Naive thymus-derived CD8-positive, alpha-beta T cell (primary cell): ENCODE measurements around the gene MEPCE. TPM values are rescaled to one million over a fixed set of nuclear protein-coding genes. Genes with fewer than 3 reads are reported as not detected.

Experiments
- ATAC-seq, 2 donors: fragments of 150-1000 bp; cut with Tn5 transposase in 1 of 2; sonication (Bioruptor Pico), chemical (Tn5 transposase) in 1 of 2; 1 replicate in 1 of 2; 2 replicates in 1 of 2; pipeline ENCODE4 v1.10.0; 2021; ENCODE audit warnings: mild to moderate bottlenecking in 2 of 2, moderate library complexity in 2 of 2
- POLR2A ChIA-PET: fragments of 350-600 bp; sonication (Branson Sonifier 250); formaldehyde crosslinking; loops from one replicate; lab custom pipeline; 2021; ENCODE audit warnings: antibody characterized with exemption; lab: Charles Lee
- DNase-seq, 10 donors: peaks; one replicate each; pipeline versions ENCODE4 v3.0.0 to v3.0.0-alpha.2; 2020 to 2022
- H3K27ac Mint-ChIP-seq, 10 donors: one replicate each; pipeline ENCODE4 v1.8.0; 2020 to 2022; ENCODE audit warnings: mild to moderate bottlenecking in 10 of 10, mixed read lengths in 10 of 10, moderate library complexity in 4 of 10, inconsistent platforms in 1 of 10
- H3K27me3 Mint-ChIP-seq, 5 donors: one replicate each; pipeline ENCODE4 v1.8.0; 2021 to 2022; ENCODE audit warnings: mixed read lengths in 5 of 5
- H3K36me3 Mint-ChIP-seq, 3 donors: one replicate each; pipeline ENCODE4 v1.8.0; 2020 to 2022; ENCODE audit warnings: mixed read lengths in 3 of 3, mild to moderate bottlenecking in 2 of 3, inconsistent platforms in 1 of 3
- H3K4me1 Mint-ChIP-seq, 4 donors: one replicate each; pipeline ENCODE4 v1.8.0; 2021 to 2022; ENCODE audit warnings: mixed read lengths in 4 of 4
- H3K4me3 Mint-ChIP-seq, 10 donors: one replicate each; pipeline ENCODE4 v1.8.0; 2020 to 2022; ENCODE audit warnings: mild to moderate bottlenecking in 10 of 10, mixed read lengths in 10 of 10, moderate library complexity in 6 of 10, inconsistent platforms in 1 of 10
- H3K9me3 Mint-ChIP-seq, 9 donors: one replicate each; pipeline ENCODE4 v1.8.0; 2020 to 2022; ENCODE audit warnings: mixed read lengths in 9 of 9, mild to moderate bottlenecking in 3 of 9, inconsistent platforms in 1 of 9, moderate library complexity in 1 of 9
- polyA plus RNA-seq, 3 donors: library from polyadenylated mRNA; unstranded; fragments of 300-500 nt; fragmentation: Illumina TruSeq; gene quantifications; one replicate each; pipeline ENCODE4 v1.2.3, GENCODE V29; 2021
- total RNA-seq, 8 experiments: library from RNA in 2 of 8; stranded (reverse) in 2 of 8; gene quantifications; one replicate each; pipeline ENCODE4 v1.2.3 and lab custom pipeline; 2021 to 2026

MEPCE gene
- total and polyA plus RNA-seq, 5 experiments from 2014 or later, result 9.7 to 66.8 (median 15.8) TPM

DNA sequence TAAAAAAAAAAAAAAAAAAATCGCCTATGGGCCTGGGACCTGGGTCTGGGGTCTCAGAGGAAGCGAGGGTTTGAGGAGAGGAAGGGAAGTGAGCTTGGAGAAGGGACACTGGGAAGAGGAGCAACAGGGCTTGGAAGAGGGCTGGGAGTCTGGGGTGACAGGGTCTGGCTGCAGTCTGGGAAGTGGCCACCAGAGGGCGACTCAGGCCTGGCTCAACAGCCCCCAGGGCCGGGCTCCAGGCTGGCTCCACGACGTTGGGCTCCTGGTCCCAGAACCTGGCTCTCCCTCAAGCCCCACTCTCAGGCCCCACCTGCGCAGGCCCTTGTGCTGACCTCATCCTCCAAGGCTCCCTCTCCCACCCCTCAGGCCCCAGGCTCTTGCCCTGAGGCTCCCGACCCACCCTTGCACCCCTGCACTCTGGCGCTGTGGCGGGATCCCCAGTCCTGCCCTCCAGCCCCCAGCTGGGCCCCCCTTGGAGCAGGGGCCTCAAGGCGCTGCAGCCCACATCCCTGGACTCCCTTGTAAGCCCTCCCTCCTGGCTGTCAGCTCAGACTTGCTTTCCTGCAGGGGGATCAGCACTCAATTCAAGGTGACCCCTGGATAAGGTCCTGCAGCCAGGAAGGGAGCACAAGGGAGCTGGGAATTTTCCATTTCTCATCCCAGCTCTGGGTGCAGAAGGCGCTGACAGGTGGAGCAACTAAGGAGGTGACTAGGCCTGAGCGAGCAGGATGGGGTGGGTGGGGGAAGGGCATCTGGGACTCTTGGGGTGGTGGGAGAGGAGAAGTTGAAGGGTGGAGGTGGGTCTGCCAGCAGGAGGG lies 39.8 kb downstream of the MEPCE start:
- peak; percentile 90 to 93 for ATAC-seq
- Mint-ChIP-seq H3K9me3 (no peaks in the 10 kb centered on the region), H3K4me1 (peaks cover 15 to 46% (median 36%) of the 10 kb centered on the region in 4 donors), H3K27ac (peak overlapping the region in 9 of 10 donors; percentile 25 to 91 (median 67)), H3K27me3 (no peaks in the 10 kb centered on the region), H3K36me3 (peaks cover 0 to 70% (median 0%) of the 10 kb centered on the region in 3 donors), H3K4me3 (peak overlapping the region in 1 of 10 donors; percentile 15)
- POLR2A ChIA-PET, result interaction anchor here (0.5 to 3.6 kb wide), 13 partner anchors 9 to 350 kb away, joined by 3 to 20 read pairs (median 4); partner anchors contain the start of genes CNPY4, FBXO24, LRCH4 and NYAP1
- peak; percentile 64 to 88 (median 80) for DNase-seq

DNA sequence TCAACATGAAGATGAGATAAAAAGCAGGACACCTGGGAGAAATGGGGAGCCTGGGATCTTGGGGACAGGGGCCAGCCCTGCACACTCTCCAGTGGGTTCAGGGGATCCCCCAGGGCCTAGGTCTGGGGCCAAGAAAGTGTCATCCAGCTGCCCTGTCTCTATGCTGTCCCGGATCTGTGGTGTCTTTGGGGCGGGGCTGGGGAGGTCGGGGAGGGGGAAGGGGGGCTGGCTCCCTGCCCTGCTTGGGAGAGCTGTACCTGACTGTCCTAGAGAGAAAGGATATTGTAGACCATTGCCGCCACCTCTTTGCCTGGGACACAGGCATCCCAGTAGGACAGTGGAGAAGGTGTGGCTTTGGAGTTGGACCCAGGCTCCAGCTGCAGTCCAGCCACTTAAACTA lies 41.4 kb downstream of the MEPCE start:
- no peak for ATAC-seq
- H3K27ac Mint-ChIP-seq, result peak overlapping the region in 7 of 10 donors; percentile 44 to 81 (median 68)
- no peaks in the 10 kb centered on the region for H3K27me3 Mint-ChIP-seq
- POLR2A ChIA-PET, result interaction anchor here (0.7 to 1.3 kb wide), 4 partner anchors 9 to 115 kb away, joined by 3 to 6 read pairs (median 3); partner anchors contain the start of genes FBXO24 and TSC22D4
- no peak overlapping the region for H3K4me3 Mint-ChIP-seq
- H3K36me3 Mint-ChIP-seq, result peaks cover 0 to 72% (median 0%) of the 10 kb centered on the region in 3 donors
- H3K9me3 Mint-ChIP-seq, result no peaks in the 10 kb centered on the region
- no peak for DNase-seq
- H3K4me1 Mint-ChIP-seq, result peaks cover 21 to 57% (median 51%) of the 10 kb centered on the region in 4 donors

DNA sequence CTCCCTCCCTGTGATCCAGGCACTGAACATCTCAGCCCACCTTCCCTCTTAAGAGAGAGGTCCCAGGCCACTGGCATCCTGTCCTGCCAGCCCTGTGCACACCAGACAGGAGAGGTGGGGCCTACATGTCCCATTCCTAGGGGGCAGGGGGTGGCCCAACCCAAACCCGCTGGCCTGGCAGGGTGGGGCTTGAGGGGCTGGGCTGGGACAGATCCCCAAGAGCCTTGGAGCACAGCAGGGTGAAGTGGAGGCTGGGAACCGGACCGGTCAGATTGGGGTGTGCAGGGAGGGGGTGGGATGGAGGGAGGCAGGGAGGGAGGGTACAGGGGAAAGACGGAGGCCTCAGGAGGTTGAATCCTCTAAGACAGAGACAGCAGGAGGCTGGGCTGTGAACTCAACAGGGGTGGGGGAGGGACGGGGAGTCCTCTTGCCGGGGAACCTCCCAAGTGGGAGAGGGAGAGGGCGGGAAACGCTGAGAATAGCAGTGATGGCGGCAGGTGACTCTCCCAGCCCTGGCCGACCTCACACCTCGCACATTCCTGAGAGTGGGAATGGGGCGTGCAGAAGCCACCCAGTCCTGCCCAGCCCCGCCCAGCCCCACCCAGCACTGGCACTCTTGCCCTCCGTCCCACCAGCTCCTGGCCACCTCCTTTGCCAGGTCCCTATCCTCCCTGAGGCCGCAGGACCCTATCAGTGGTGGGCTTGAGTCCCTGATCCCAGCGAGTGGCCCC lies 42.7 kb downstream of the MEPCE start:
- ATAC-seq, result no peak
- H3K4me3 Mint-ChIP-seq, result peak overlapping the region in 3 of 10 donors; percentile 22 to 60 (median 44)
- no peak for DNase-seq
- no peaks in the 10 kb centered on the region for H3K9me3 Mint-ChIP-seq
- POLR2A ChIA-PET, result interaction anchor here (1.3 kb wide), 1 partner anchor 7 kb away, joined by 6 read pairs; the partner anchor contains the start of gene TSC22D4
- peaks cover 20 to 65% (median 58%) of the 10 kb centered on the region in 4 donors for H3K4me1 Mint-ChIP-seq
- no peaks in the 10 kb centered on the region for H3K27me3 Mint-ChIP-seq
- peak overlapping the region in 9 of 10 donors; percentile 15 to 92 (median 84) for H3K27ac Mint-ChIP-seq
- H3K36me3 Mint-ChIP-seq, result peaks cover 0 to 72% (median 0%) of the 10 kb centered on the region in 3 donors

DNA sequence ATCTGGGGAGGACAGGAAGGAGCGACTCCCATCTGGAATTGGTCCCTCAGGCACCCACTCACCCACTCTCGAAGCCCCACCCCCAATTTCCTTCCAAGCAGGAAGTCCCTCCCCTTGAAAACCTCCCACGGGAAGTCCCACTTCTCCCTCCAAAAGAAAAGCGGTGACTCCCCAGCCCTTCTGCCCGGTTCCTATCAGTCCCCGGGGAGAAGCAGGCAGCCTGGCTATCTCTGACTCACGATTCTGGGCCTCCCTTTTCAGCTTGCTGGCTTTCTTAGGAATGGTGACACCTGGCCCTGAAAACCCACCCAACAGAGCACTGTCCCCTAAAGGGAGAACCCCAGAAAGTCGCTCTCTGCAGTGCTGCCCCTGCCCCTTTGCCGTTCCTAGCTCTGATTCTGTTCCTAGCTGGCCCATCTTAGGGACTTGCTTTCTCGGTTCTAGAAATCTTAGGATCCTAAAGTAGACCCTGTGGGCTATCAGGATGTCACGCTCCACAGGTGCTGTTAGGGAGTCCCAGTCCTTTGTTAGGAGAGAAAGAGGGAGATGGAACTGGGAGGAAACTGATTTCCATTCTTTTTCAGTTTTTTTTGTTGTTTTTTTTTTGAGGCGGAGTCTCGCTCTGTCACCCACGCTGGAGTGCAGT lies 43.3 kb downstream of the MEPCE start:
- Mint-ChIP-seq H3K4me3 (peak overlapping the region in 9 of 10 donors; percentile 4 to 91 (median 44)), H3K27ac (peak overlapping the region; percentile 75 to 93 (median 85)), H3K9me3 (no peaks in the 10 kb centered on the region), H3K4me1 (peaks cover 20 to 65% (median 58%) of the 10 kb centered on the region in 4 donors), H3K27me3 (no peaks in the 10 kb centered on the region), H3K36me3 (peaks cover 0 to 66% (median 0%) of the 10 kb centered on the region in 3 donors)
- POLR2A ChIA-PET, result no interaction called here
- ATAC-seq, result no peak
- DNase-seq, result peak in 1 of 10 donors; percentile 19

DNA sequence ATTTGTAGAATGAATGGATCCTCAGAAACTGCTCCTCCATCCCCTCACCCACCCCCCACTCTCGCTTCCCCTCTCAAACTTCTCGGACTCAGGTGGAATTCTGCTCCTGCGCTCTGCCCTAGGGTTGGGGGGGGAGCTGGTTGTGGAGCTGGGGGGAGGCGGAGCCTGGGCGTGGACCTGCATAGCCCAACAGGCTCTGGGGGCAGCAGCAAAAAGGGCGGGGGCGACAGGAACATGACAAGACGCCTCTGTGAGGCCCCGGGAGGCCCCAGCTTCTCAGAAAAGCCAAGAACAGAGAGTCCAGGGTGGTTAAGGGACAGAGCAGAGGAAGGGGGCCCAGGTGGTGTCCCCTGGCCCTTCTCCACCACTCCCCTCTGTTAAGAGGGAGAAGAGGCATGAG lies 45.9 kb downstream of the MEPCE start:
- peaks cover 20 to 58% (median 56%) of the 10 kb centered on the region in 4 donors for H3K4me1 Mint-ChIP-seq
- H3K27me3 Mint-ChIP-seq, result no peaks in the 10 kb centered on the region
- no peak for ATAC-seq
- POLR2A ChIA-PET, result interaction anchor here (0.5 to 5.9 kb wide), 8 partner anchors 22 to 203 kb away, joined by 3 to 60 read pairs (median 4); partner anchors contain the start of genes FBXO24, LRCH4, MEPCE and PPP1R35
- H3K27ac Mint-ChIP-seq, result peak overlapping the region; percentile 86 to 94 (median 92)
- peaks cover 0 to 55% (median 0%) of the 10 kb centered on the region in 3 donors for H3K36me3 Mint-ChIP-seq
- peaks cover 0 to 2% (median 0%) of the 10 kb centered on the region in 9 donors for H3K9me3 Mint-ChIP-seq
- DNase-seq, result peak in 1 of 10 donors; percentile 29
- peak overlapping the region; percentile 84 to 100 (median 92) for H3K4me3 Mint-ChIP-seq

DNA sequence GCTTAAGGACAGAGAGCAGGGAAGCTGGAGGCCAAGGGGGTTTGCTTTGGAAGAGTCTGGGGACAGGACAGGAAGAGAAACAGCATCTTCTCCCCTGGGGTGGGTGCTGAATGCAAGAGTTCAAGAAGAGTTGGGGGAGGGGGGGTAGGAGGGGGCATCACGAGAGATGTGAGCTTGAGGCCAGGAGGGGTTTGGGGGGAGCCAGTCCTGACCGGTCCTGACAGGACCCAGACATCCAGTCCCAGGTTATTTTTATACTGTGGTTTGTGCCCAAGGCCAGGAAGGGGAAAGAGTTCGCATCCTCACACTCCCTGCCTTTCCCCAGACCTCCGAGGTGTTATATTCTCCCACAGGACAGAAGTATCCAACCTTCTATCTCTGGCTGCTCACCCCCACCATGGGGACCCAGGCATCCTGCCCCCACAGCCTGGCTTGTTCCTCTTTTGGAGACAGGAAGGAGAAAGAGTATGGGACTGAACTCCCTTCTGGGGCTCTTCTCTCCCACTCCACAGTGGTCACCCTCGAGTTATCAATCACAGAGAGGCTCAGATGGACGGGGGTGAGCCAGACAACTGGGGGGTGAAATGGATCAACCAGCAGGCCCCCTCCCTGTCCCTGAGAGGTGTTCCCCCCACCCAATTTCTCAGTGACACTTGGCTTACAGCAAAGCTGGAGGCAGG lies 46.6 kb downstream of the MEPCE start:
- no peak for DNase-seq
- no peaks in the 10 kb centered on the region for H3K27me3 Mint-ChIP-seq
- no peak for ATAC-seq
- H3K4me1 Mint-ChIP-seq, result peaks cover 19 to 58% (median 53%) of the 10 kb centered on the region in 4 donors
- H3K4me3 Mint-ChIP-seq, result peak overlapping the region; percentile 84 to 100 (median 92)
- POLR2A ChIA-PET, result interaction anchor here (0.5 to 5.9 kb wide), 9 partner anchors 14 to 214 kb away, joined by 3 to 60 read pairs (median 5); partner anchors contain the start of genes FBXO24, LRCH4, PPP1R35 and ZCWPW1
- peaks cover 0 to 2% (median 0%) of the 10 kb centered on the region in 9 donors for H3K9me3 Mint-ChIP-seq
- peak overlapping the region; percentile 86 to 96 (median 92) for H3K27ac Mint-ChIP-seq
- peaks cover 0 to 50% (median 0%) of the 10 kb centered on the region in 3 donors for H3K36me3 Mint-ChIP-seq

DNA sequence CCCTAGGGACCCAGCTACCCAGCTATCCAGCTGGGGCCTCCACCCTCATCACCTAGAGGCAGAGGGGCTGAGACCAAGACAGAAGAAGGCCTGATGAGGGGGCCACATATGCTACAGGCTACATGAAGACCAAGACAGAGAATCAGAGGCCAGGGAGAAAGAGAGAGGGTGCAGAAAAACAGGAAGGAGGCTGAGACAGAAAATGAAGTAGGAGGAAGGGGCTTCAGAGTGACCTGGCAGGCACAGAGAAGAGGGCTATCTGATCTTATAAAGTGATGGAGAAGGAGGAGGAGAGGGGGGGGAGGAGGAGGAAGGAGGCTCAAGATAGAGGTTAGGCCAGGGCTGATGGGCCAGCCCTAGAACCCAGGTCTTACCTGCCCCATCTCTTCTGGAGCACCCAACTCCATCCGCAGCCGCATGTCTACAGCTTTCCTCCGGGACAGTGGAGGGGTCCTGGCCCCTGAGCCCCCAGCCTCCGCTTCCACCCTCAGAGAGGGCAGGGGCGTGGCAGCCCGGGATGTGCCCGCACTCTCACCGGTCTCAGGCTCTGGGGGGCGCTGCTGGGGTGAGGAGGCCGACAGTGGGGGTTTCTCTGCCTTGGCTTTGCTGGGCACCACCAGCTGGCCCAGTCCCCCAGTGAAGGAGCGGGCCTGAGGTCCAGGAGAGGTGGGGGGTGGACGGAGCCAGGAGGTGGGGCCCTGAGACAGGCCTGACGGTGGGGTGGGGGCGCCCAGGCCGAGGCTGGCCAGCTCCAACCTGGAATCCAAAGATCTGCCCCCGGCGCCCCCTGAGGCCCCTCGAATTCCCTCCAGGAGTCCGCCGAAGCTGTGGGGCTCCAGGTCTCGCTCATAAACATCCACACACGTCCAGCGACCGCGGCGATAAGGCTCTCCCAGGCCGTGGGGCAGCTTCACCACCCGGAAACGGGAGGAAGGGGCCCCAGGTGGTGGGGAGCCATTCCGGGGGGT lies 47.6 kb downstream of the MEPCE start:
- peaks cover 0 to 2% (median 0%) of the 10 kb centered on the region in 9 donors for H3K9me3 Mint-ChIP-seq
- peaks cover 19 to 57% (median 53%) of the 10 kb centered on the region in 4 donors for H3K4me1 Mint-ChIP-seq
- H3K27ac Mint-ChIP-seq, result peak overlapping the region; percentile 87 to 96 (median 91)
- POLR2A ChIA-PET, result interaction anchor here (0.6 to 5.9 kb wide), 26 partner anchors 8 to 880 kb away, joined by 3 to 60 read pairs (median 3); partner anchors contain the start of genes FBXO24, FIS1, LRCH4 and MOSPD3
- ATAC-seq, result no peak
- peak in 7 of 10 donors; percentile 24 to 49 (median 43) for DNase-seq
- no peaks in the 10 kb centered on the region for H3K27me3 Mint-ChIP-seq
- peaks cover 0 to 42% (median 0%) of the 10 kb centered on the region in 3 donors for H3K36me3 Mint-ChIP-seq
- H3K4me3 Mint-ChIP-seq, result peak overlapping the region; percentile 84 to 100 (median 92)

DNA sequence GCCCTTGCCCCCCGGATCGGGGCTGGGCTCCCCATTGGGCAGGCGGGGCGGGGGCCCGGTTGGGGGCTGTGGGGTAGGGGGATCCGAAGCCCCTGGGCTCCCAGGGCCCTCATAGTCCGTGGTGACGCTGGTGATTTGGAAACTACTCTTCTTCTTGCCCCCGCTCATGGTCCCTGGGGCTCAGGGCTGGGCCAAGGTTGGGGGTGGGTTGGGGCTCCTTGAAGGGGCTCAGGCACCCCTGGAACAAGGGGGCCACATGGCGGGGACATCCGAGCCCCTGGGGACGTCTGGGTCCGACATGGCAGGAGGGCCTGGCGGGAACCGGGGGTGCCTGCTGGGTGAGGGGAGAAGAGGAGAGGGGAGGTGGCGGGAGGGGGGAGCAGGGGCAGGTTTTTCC lies 48.2 kb downstream of the MEPCE start:
- Mint-ChIP-seq H3K36me3 (peaks cover 0 to 39% (median 0%) of the 10 kb centered on the region in 3 donors), H3K27ac (peak overlapping the region; percentile 63 to 96 (median 84)), H3K4me1 (peaks cover 21 to 61% (median 56%) of the 10 kb centered on the region in 4 donors), H3K4me3 (peak overlapping the region; percentile 88 to 100 (median 93)), H3K27me3 (no peaks in the 10 kb centered on the region), H3K9me3 (peaks cover 0 to 2% (median 0%) of the 10 kb centered on the region in 9 donors)
- no peak for ATAC-seq
- POLR2A ChIA-PET, result interaction anchor here (0.6 to 5.9 kb wide), 22 partner anchors 9 to 879 kb away, joined by 3 to 60 read pairs (median 4); partner anchors contain the start of genes FBXO24, FIS1, LRCH4 and MOSPD3
- no peak for DNase-seq

DNA sequence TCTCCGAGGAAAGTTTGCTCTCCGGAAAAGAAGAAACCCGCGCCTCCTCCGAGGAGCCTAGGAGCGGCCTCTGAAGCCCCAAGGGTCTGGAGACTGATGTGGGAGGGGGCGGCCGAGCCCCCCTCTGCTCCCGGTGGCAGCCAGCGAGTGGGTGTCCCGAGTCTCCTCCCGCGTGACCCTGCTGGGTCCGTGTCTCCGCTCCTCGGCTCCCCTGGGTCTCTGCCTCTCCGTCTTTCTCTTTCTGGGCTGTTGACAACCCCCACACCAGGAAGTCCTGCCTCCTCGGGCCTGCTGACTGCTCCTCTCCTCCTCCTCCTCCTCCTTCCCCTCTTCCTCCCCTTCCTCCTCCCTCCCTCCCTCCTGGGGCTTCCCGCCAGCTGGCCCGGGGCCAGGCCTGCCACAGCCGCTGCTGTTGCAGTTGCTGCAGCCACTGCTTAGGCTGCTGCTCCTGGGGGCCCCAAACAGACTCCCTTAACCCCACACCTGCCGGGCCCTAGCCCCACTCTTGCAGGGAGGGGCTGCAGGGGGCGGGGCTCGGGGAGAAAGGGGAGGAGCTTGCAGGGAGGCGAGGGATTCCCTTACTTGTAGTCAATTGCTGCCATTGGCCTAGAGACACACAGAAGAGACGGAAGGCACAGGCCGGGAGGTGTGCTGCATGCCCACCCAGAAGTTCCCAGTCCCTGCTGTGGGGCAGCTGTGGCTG lies 49.5 kb downstream of the MEPCE start, which contains the start of gene TSC22D4:
Gene TSC22D4, minus strand, starts transcription at position 257 of the 703 bp plus-strand sequence. CDS start 1,176 bp downstream, outside the sequence.
- peak within 1 kb of the TSS; percentile 88 to 100 (median 93) for H3K4me3 Mint-ChIP-seq
- peaks cover 0 to 27% (median 0%) of the 10 kb centered on the region in 3 donors for H3K36me3 Mint-ChIP-seq
- peaks cover 15 to 51% (median 48%) of the 10 kb centered on the region in 4 donors for H3K4me1 Mint-ChIP-seq
- peak within 1 kb of the TSS; percentile 78 to 96 (median 88) for H3K27ac Mint-ChIP-seq
- DNase-seq (peak; percentile 85 to 98 (median 95)), ATAC-seq (peak; percentile 74 to 76)
- H3K27me3 Mint-ChIP-seq, result no peaks in the 10 kb centered on the region
- H3K9me3 Mint-ChIP-seq, result peaks cover 0 to 2% (median 0%) of the 10 kb centered on the region in 9 donors
- POLR2A ChIA-PET, result interaction anchor here (0.5 to 5.9 kb wide), 22 partner anchors 8 to 657 kb away, joined by 3 to 60 read pairs (median 7); partner anchors contain the start of genes FBXO24, LRCH4, MEPCE and MOSPD3
